ENCODE data around the gene KHK.

KHK gene

DNA sequence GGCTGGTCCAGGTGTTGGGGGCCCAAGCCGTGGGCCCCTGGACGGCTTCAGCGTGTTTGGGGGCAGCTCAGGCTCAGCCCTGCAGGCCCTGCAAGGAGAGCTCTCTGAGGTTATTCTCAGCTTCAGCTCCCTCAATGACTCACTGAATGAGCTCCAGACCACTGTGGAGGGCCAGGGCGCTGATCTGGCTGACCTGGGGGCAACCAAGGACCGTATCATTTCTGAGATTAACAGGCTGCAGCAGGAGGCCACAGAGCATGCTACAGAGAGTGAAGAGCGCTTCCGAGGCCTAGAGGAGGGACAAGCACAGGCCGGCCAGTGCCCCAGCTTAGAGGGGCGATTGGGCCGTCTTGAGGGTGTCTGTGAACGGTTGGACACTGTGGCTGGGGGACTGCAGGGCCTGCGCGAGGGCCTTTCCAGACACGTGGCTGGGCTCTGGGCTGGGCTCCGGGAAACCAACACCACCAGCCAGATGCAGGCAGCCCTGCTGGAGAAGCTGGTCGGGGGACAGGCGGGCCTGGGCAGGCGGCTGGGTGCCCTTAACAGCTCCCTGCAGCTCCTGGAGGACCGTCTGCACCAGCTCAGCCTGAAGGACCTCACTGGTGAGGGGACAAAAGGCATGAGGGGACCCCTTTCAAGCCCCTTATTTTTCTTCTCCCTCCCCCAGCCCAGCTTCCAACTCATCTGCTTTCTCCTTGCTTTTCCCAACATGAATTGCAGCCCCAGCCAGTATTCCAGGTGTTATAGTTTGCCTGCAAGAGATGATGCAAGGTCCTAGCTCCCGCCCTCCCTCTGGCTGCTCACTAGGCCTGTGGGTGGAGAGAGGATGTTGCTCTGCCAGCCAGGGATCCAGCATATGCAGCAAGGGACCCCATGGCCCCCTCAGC, 2.9 kb upstream of the KHK start:
- TF ChIP-seq, protein P1, sequence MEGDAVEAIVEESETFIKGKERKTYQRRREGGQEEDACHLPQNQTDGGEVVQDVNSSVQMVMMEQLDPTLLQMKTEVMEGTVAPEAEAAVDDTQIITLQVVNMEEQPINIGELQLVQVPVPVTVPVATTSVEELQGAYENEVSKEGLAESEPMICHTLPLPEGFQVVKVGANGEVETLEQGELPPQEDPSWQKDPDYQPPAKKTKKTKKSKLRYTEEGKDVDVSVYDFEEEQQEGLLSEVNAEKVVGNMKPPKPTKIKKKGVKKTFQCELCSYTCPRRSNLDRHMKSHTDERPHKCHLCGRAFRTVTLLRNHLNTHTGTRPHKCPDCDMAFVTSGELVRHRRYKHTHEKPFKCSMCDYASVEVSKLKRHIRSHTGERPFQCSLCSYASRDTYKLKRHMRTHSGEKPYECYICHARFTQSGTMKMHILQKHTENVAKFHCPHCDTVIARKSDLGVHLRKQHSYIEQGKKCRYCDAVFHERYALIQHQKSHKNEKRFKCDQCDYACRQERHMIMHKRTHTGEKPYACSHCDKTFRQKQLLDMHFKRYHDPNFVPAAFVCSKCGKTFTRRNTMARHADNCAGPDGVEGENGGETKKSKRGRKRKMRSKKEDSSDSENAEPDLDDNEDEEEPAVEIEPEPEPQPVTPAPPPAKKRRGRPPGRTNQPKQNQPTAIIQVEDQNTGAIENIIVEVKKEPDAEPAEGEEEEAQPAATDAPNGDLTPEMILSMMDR (IDR thresholded peaks at IDR 0.05; ENCODE audit: low read depth, low read length): no peak
- DNase-seq (ENCODE audit: extremely low read depth, low read depth): no peak

DNA sequence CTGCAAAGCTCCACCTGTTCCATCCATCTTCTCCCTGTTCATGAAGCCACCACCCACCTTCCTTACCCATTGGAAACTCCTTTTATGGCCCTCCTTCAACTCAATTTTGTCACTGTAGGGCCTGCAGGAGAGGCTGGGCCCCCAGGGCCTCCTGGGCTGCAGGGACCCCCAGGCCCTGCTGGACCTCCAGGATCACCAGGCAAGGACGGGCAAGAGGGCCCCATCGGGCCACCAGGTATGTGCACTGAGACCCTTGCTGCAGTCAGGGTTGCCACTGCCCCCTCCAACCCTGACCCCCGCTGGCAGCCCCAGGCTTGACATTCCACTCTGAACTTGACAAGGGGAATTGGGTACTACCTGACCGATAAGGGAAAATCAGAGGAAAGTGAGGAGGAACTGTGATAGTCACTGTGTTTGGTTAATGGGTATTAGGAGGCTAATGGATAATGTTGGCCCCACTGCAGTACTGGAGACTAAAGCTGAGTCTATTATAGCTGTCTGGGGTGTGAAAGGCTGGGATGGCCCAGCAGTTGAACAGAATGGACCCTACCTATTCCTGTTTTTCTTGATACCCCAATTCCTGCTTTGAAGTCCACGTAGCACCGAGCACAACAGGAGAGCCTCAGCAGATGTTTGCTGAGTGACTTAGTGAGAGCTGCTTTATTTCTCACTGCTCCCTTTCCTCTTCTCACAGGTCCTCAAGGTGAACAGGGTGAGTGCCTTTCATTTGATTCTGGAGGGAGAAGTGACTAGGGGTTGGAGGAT, 2.1 kb upstream of the KHK start:
- no peak for DNase-seq (ENCODE audit: extremely low read depth, low read depth)
- TF ChIP-seq, protein P1 (IDR thresholded peaks at IDR 0.05; ENCODE audit: low read depth, low read length): no peak

DNA sequence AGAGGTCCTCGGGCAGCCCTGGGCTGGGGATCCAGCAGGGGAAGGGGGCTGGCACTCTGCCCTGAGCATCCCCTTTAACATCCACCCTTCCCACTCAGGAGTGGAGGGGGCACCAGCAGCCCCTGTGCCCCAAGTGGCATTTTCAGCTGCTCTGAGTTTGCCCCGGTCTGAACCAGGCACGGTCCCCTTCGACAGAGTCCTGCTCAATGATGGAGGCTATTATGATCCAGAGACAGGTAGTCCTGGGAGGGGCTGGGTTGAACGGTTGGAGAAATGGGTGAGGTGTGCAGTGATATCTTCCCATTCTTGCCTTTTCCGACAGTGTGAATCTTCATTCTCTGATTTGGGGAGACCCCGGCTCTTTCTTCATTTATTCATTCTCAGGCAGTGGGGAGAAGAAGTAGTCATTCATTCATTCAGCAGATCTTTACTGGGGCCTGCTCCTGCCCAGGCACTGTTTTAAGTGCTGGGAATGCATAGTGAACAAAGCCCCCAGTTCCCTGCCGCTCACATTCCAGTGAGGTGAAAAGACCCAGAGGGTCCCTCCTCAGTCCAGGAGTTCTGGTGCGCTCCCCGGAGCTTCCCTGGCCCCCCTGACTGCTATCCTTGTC, 1.4 kb upstream of the KHK start:
- TF ChIP-seq, protein P1 (IDR thresholded peaks at IDR 0.05; ENCODE audit: low read depth, low read length): no peak
- DNase-seq (ENCODE audit: extremely low read depth, low read depth): no peak

DNA sequence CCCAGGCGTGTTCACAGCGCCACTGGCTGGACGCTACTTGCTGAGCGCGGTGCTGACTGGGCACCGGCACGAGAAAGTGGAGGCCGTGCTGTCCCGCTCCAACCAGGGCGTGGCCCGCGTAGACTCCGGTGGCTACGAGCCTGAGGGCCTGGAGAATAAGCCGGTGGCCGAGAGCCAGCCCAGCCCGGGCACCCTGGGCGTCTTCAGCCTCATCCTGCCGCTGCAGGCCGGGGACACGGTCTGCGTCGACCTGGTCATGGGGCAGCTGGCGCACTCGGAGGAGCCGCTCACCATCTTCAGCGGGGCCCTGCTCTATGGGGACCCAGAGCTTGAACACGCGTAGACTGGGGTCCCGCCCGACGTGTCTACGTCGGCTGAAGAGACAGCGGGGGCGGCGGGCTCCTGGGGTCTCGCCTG, 891 bp upstream of the KHK start:
- TF ChIP-seq, protein P1 (IDR thresholded peaks at IDR 0.05; ENCODE audit: low read depth, low read length): peak; percentile 59
- DNase-seq (ENCODE audit: extremely low read depth, low read depth): peak; percentile 42

DNA sequence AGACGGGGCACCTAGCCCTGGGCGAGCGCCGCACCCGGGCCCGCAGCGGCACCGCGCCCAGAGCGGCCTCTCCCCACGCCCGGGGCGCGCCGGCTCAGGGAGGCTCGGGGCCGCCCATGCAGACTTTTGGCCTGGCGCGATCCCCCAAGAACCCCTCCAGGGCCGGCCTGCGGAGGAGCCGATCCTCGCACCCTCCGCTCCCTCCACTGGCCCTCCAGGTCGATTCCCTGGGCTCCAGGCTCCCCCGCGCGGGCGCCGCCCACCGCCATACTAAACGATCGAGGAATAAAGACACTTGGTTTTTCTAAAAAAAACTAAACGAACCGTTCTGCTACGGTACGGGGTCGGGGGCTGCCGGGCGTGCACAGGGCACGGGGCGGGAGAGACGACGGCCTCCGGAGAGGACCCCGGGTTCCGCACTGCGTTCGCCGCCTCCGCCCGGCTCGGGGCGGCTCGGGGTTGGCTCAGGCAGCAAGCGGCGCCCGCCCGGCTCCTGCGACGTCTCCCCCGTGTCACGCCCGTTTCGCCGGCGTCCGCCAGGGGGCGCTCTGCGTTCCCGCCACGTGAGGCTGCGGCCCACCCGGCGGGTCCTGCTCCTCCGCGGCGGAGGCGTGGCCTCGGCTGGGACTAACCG, 365 bp upstream of the KHK start:
- peak; percentile 75 for DNase-seq (ENCODE audit: extremely low read depth, low read depth)
- TF ChIP-seq, protein P1 (IDR thresholded peaks at IDR 0.05; ENCODE audit: low read depth, low read length): peak; percentile 51

DNA sequence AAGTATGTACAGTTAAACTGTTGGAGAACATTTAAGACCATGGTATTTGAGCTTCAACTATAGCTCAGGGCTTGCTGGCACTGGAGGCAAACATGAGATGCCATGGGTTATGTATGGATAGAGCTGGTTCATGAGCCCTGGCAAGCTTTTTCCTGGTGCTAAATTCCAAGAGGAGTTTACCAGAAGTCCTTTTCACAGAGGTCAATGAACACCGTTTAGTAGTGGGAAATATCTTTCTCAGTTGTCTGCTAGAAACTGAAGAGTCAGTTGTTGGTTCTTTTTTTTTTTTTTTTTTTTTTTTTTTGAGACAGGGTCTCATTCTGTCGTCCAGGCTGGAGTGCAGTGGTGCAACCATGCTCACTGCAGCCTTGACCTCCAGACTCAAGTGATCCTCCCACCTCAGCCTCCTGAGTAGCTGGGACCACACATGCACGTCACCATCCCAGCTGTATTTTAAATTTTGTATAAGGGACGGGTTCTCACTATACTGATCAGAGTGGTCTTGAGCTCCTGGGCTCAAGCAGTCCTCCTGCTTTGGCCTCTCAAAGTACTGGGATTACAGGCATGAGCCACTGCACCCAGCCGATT, 1.3 kb downstream of the KHK start:
- no peak for DNase-seq (ENCODE audit: extremely low read depth, low read depth)
- TF ChIP-seq, protein P1 (IDR thresholded peaks at IDR 0.05; ENCODE audit: low read depth, low read length): no peak
